ENCODE measurements around the gene REXO1.
"Not testable (repeated sequence)": the region's sequence is repeated elsewhere in the genome, so short reads cannot be mapped to it uniquely, and the experiment has no call there.

REXO1 gene

DNA sequence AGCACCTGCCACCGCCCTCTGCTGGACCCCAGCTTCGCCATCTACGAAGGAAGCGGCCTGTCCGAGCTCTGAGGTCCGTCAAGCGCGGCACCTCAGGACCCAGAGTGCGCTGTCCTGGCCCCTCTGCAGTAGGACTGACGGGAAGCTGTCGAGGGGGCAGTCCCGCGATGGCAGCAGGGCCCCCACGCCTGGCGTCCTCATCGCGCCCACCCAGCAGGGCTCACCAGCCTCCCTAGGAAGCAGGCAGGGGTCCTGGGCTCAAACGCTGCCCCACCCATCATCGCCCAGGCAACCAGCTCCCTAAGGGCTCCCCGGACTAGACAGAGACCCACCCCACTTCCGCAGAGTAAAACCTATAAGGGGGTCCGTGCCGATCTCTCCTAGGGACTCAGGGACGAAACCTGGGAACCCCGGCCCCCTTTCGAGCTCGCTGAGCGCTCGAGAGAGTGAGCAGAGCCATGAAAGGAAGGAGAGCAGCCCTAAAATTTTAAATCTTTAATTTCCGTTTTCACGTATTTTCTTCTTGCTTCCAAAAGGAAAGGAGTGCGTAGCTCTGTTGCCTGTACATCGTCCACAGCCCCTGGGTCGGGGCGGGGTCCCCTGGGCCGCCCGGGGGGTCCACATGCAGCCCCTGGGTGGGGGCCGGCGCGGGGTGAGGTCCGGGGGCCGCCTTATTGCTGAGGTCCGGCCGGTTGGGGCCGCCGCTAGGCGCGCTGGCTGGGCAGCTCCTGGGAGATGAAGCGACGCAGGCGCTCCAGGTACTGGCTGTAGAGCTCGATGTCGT is 28.4 kb upstream of the REXO1 start:
- not testable (repeated sequence) for DNase-seq

- peak; percentile 85 for DNase-seq
Measured at GRCh38 chr19:1875646-1876495, 27.6 kb upstream of the REXO1 start.

- not testable (repeated sequence) for DNase-seq
Measured at GRCh38 chr19:1875265-1875645, 27.0 kb upstream of the REXO1 start.

- peak; percentile 13 for DNase-seq
Measured at GRCh38 chr19:1874554-1875185, 26.4 kb upstream of the REXO1 start.

GRCh38 chr19:1873524-1874473 is 25.5 kb upstream of the REXO1 start:
- DNase-seq, result no peak

DNA sequence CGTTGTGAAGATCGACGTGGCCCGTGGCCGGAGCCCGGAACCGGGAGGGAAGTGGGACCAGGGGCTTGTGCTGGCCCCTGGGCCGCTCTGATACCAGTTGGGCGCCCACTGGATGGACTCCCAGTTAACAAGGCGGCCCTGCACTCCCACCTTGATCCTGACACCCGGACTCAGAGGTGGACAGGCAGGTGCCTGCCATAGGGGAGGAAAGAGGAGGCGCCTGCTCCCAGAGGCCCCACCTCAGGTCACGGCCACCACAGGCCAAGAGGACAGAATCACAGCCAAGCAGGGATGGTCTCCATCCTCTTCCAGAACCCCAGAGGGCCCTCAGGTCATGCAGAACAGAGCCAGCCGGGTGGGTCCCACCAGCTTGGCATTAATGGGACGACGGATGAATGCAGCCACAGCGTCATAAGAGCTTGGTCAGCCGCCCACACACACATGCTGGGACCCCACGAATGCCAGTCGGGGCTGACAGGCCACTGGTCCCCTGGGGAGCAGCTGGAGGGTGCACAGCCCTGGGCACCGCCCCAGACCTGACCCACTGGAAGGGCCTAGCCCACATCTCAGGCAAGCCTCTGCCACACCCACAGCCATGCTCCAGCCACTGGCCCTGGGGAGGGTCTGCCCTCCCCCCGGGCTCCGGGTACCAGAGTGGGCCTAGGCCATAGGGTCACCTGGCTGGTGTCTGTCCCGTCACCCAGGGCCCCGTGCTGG is 24.7 kb upstream of the REXO1 start:
- no peak for DNase-seq

- no peak for DNase-seq
Measured at GRCh38 chr19:1871630-1872029, 23.3 kb upstream of the REXO1 start.

GRCh38 chr19:1871140-1871597 is 22.9 kb upstream of the REXO1 start:
- DNase-seq, result no peak

GRCh38 chr19:1868971-1869370 is 20.7 kb upstream of the REXO1 start:
- DNase-seq, result no peak

GRCh38 chr19:1867349-1867724 is 19.1 kb upstream of the REXO1 start:
- DNase-seq, result no peak

GRCh38 chr19:1866693-1867348 is 18.5 kb upstream of the REXO1 start:
- no peak for DNase-seq

- no peak for DNase-seq
Measured at GRCh38 chr19:1865172-1866010, 17.1 kb upstream of the REXO1 start.

DNA sequence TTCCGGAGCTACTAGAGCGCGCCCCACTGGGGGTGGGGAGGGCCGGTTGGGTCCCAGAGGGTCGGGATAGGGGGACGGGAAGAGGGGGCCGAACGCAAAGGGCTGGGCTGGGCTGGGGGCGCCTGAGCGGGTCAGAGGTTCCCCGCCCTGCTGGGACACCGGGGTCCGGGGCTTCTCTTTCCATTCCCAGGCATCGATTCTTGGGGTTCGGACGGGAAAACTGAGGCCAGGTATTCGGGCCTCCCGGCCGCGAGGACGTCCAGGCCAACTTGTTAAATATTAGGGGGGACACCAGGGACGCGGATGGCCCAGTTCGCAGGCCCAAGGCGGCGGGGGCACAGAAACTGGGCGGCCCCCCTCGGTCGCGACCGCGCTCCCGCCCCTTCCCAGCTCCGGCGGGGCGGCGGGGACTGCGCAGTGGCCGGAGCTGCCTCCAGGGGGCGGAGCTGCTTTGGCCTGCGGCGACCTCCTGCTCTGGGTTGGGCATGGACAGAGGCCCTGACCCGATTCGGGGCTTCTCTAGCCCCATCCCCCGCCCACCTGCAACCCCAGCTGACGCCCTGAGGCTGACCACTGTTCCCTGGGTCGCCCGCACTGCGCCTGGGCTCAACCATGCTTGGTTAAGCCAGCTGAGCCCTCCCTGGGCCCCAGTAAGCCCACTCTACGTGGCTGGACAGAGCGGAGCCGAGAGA is 16.3 kb upstream of the REXO1 start:
- peak; percentile 47 for DNase-seq

- DNase-seq, result peak; percentile 93
Measured at GRCh38 chr19:1863638-1864479, 15.6 kb upstream of the REXO1 start.

GRCh38 chr19:1863328-1863637 is 15.0 kb upstream of the REXO1 start, which contains the start of gene KLF16:
Gene KLF16, minus strand, starts transcription at chr19:1863579. Its CDS starts 82 bp downstream, at chr19:1863497.
- no peak for DNase-seq

DNA sequence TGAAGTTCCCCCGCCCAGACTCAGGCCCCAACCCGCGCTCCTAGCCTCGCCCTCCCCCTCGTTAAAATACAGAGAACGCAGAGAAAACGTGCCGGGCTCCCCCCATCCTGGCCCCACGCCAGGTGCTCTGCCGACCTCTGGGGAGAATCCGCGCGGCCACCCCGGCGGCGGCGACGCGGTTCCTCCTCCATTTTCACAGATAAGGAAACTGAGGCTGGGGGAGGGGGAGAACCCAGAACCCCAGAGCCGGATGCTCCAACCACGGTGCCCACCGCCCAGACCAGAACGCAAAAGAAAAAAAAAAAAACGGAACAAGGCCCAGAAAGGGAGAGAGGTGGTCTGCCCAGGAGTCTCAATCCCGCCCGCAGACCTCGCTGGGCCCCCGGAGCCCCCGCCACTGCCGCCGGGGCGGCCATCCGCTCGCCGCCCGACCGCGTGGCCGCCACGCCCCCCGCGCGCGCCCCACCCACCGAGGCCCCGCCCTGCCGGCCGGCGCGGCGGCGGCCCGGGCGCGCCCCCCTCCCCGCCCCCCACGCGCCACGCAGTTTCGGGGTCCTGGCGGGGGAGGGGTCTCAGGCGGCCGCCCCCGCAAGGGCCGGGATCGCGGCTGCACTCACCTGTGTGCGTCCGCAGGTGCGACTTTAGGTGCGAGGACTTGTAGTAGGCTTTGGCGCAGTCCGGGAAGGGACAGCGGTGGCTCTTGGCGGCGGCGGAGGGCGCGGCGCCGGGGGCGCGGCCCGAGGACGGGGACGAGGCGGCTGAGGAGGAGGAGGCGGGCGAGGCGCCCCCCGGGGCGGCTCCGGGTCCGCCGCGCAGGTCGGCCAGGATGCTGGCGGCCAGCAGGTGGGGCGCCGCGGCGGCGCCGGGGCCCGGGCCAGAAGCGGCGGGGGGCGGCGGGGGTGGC is 14.4 kb upstream of the REXO1 start:
- DNase-seq, result peak; percentile 50

DNA sequence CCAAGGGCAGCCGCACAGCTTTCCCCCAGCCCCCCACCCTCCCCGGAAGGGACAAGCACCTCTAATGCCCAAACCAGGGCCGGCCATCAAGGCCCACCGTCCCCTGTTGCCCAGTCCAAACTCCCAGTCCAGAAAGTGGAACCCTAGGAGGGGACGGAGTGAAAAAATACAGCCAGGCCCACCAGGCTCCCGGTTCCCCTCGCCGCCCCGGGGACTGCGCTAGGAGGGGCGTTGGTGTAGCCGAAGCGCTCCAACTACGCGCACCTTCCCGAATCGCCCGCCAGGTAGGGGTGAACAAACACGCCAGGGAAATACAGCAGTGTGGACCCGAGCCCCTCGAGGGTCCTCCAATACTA is 13.8 kb upstream of the REXO1 start:
- DNase-seq, result no peak

- no peak for DNase-seq
Measured at GRCh38 chr19:1861599-1862031, 13.3 kb upstream of the REXO1 start.
